HepG2 (cell line): ENCODE data around the gene C6orf62. TPM values are rescaled to one million over a fixed set of nuclear protein-coding genes. Genes with fewer than 3 reads are reported as not detected.

ENCODE experiments used
- BHLHE40 ChIP-seq: IDR thresholded peaks from 2 replicates; pipeline ENCODE4 v1.6.1; 2011; ENCODE audit warnings: low read length, improper control_type of control experiment
- CCDC6 ChIP-seq: sonication (generic); formaldehyde crosslinking; IDR thresholded peaks from 2 replicates; pipeline ENCODE4 v1.8.1; 2022; ENCODE audit warnings: mild to moderate bottlenecking, missing genetic modification reagents, moderate library complexity
- ELF4 ChIP-seq: sonication (generic); formaldehyde crosslinking; IDR thresholded peaks from 2 replicates; pipeline ENCODE4 v1.5.0; 2020; ENCODE audit warnings: missing genetic modification reagents, mild to moderate bottlenecking, moderate library complexity, borderline replicate concordance
- HHEX ChIP-seq: IDR thresholded peaks from 2 replicates; pipeline ENCODE4 v1.6.1; 2016; ENCODE audit warnings: control low read depth
- NAIF1 ChIP-seq: sonication (generic); formaldehyde crosslinking; IDR thresholded peaks from 2 replicates; pipeline ENCODE4 v1.5.0; 2020; ENCODE audit warnings: mild to moderate bottlenecking, missing genetic modification reagents, borderline replicate concordance
- PHF20 ChIP-seq: sonication (generic); formaldehyde crosslinking; IDR thresholded peaks from 2 replicates; pipeline ENCODE4 v1.5.0; 2020; ENCODE audit warnings: mild to moderate bottlenecking, missing genetic modification reagents
- SSRP1 ChIP-seq: IDR thresholded peaks from 2 replicates; pipeline ENCODE4 v1.6.1; 2016; ENCODE audit warnings: control low read depth
- THYN1 ChIP-seq: sonication (generic); formaldehyde crosslinking; IDR thresholded peaks from 2 replicates; pipeline ENCODE4 v1.8.1; 2023; ENCODE audit warnings: low read depth, mild to moderate bottlenecking, moderate library complexity, missing genetic modification reagents, borderline replicate concordance
- ZFP41 ChIP-seq: sonication (generic); formaldehyde crosslinking; IDR thresholded peaks from 2 replicates; pipeline ENCODE4 v1.4.0; 2020; ENCODE audit warnings: mild to moderate bottlenecking, missing genetic modification reagents, borderline replicate concordance
- ZNF441 ChIP-seq: sonication (generic); formaldehyde crosslinking; IDR thresholded peaks from 2 replicates; pipeline ENCODE4 v1.7.0; 2021; ENCODE audit warnings: missing genetic modification reagents, borderline replicate concordance
- ZNF564 ChIP-seq: sonication (generic); formaldehyde crosslinking; IDR thresholded peaks from 2 replicates; pipeline ENCODE4 v1.8.1; 2023; ENCODE audit warnings: mild to moderate bottlenecking, missing genetic modification reagents
- ZNF782 ChIP-seq: sonication (generic); formaldehyde crosslinking; IDR thresholded peaks from 2 replicates; pipeline ENCODE4 v1.4.0; 2020; ENCODE audit warnings: missing genetic modification reagents, mild to moderate bottlenecking, borderline replicate concordance
- polyA plus RNA-seq, 8 experiments: library from polyadenylated mRNA; depleted of rRNA in 3 of 8; stranded (reverse) in 7 of 8; unstranded in 1 of 8; fragments of >200 nt; fragmentation: Illumina TruSeq in 4 of 8; extraction: Trizol in 4 of 8; gene quantifications; 2 replicates each; pipeline versions ENCODE4 v1.2.1 to v1.2.3, GENCODE V29; 2011 to 2016; ENCODE audit warnings: low read depth in 4 of 8, missing spikeins in 1 of 8, mixed read lengths in 1 of 8; ENCODE audit not compliant: insufficient read depth in 1 of 8
- total RNA-seq, 5 experiments: library from RNA; depleted of rRNA; stranded (reverse); fragments of >200 nt; fragmentation: Illumina TruSeq; extraction: Trizol; gene quantifications; 2 replicates each; pipeline ENCODE4 v1.2.3, GENCODE V29; 2016; ENCODE audit warnings: low read depth in 1 of 5
- TF ChIP-seq, protein P1 (sequence below): sonication (generic); formaldehyde crosslinking; IDR thresholded peaks from 2 replicates; pipeline ENCODE4 v1.5.0; 2020; ENCODE audit warnings: mild to moderate bottlenecking, missing genetic modification reagents
- TF ChIP-seq, protein P2 (sequence below): sonication (generic); formaldehyde crosslinking; IDR thresholded peaks from 2 replicates; pipeline ENCODE4 v1.4.0; 2020; ENCODE audit warnings: mild to moderate bottlenecking, missing genetic modification reagents

C6orf62 gene
- total and polyA plus RNA-seq, 2 of the 13 experiments (the other 11 are each of a cell fraction or from before 2014, with no cell fraction given) = 54.8 to 90.4 TPM

DNA sequence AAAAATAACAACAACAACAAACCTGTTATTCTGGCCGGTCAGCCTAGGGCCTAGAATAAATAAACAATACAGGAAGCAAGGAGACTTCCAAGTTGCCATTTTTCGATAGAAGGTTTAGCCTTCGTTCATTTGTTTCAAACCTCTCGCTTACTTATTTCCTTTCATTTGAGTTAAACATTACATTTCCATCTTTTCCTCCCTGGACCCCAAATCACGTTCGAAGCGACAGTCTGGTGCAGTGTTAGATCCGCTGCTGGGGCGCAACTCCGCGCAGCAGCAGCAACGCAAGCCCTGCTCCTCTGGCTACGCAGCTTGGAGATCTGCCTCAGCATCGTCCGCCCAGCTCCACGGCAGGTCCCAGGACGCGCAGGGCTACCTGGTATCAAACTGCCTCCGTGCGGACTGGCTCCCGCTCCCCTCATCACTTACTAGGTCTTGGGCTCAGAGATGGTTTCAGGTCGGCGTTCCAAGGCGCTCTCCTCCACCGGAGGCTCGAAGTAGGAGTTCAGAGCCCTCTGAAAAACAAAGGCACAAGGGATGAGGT lies 52.8 kb downstream of the C6orf62 start (continued):
- TF ChIP-seq BHLHE40 (no peak), CCDC6 (CRISPR knock-in tag) (peak; percentile 64), ZNF782 (no peak), ZNF564 (CRISPR knock-in tag) (peak; percentile 60), NAIF1 (CRISPR knock-in tag) (peak; percentile 11; the same call in 1 of the 2 replicates), THYN1 (CRISPR knock-in tag) (no peak), ELF4 (CRISPR knock-in tag) (peak; percentile 73), PHF20 (no peak), ZNF441 (peak; percentile 17; the same call in 1 of the 2 replicates), SSRP1 (CRISPR knock-in tag) (peak; percentile 84; the same call in 1 of the 2 replicates), ZFP41 (CRISPR knock-in tag) (no peak), HHEX (CRISPR knock-in tag) (no peak)
- TF ChIP-seq, protein P1, sequence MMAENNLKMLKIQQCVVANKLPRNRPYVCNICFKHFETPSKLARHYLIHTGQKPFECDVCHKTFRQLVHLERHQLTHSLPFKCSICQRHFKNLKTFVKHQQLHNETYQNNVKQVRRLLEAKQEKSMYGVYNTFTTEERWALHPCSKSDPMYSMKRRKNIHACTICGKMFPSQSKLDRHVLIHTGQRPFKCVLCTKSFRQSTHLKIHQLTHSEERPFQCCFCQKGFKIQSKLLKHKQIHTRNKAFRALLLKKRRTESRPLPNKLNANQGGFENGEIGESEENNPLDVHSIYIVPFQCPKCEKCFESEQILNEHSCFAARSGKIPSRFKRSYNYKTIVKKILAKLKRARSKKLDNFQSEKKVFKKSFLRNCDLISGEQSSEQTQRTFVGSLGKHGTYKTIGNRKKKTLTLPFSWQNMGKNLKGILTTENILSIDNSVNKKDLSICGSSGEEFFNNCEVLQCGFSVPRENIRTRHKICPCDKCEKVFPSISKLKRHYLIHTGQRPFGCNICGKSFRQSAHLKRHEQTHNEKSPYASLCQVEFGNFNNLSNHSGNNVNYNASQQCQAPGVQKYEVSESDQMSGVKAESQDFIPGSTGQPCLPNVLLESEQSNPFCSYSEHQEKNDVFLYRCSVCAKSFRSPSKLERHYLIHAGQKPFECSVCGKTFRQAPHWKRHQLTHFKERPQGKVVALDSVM (CRISPR knock-in tag) = peak; percentile 19
- TF ChIP-seq, protein P2, sequence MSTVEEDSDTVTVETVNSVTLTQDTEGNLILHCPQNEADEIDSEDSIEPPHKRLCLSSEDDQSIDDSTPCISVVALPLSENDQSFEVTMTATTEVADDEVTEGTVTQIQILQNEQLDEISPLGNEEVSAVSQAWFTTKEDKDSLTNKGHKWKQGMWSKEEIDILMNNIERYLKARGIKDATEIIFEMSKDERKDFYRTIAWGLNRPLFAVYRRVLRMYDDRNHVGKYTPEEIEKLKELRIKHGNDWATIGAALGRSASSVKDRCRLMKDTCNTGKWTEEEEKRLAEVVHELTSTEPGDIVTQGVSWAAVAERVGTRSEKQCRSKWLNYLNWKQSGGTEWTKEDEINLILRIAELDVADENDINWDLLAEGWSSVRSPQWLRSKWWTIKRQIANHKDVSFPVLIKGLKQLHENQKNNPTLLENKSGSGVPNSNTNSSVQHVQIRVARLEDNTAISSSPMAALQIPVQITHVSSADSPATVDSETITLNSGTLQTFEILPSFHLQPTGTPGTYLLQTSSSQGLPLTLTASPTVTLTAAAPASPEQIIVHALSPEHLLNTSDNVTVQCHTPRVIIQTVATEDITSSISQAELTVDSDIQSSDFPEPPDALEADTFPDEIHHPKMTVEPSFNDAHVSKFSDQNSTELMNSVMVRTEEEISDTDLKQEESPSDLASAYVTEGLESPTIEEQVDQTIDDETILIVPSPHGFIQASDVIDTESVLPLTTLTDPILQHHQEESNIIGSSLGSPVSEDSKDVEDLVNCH (CRISPR knock-in tag) = peak; percentile 63; the same call in 1 of the 2 replicates
